WI38 (cell line): ENCODE results near the gene LRP1B.

Experiments
- H3K4me3 ChIP-seq: 2 replicates; pipeline ENCODE4 v1.5.1; 2011; ENCODE audit warnings: low read depth, mild to moderate bottlenecking, control low read depth, low read length
- TF ChIP-seq, protein P1 (sequence below): IDR thresholded peaks from 2 replicates; pipeline ENCODE4 v1.5.1; 2012; ENCODE audit warnings: low read depth, mild to moderate bottlenecking, control low read depth, low read length

LRP1B gene

DNA sequence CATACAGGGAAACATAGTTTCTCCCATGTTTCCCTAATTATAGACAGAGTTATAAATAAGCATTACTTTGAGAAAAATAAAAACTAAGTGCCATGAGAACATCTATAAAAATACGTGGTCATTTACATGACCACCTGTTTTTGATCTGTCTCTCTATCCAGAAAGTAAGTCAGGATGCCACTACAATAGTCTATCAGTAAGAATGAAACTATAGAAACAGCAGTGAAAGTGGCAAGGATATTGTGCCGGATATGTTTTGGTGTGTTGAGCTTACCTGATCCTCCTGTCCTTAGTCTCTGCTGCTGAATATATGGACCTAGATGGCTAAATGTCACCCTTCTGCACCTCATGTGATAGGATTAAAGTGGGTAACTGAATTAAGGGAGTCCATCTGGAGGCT is 512.4 kb downstream of the LRP1B start:
- TF ChIP-seq, protein P1, sequence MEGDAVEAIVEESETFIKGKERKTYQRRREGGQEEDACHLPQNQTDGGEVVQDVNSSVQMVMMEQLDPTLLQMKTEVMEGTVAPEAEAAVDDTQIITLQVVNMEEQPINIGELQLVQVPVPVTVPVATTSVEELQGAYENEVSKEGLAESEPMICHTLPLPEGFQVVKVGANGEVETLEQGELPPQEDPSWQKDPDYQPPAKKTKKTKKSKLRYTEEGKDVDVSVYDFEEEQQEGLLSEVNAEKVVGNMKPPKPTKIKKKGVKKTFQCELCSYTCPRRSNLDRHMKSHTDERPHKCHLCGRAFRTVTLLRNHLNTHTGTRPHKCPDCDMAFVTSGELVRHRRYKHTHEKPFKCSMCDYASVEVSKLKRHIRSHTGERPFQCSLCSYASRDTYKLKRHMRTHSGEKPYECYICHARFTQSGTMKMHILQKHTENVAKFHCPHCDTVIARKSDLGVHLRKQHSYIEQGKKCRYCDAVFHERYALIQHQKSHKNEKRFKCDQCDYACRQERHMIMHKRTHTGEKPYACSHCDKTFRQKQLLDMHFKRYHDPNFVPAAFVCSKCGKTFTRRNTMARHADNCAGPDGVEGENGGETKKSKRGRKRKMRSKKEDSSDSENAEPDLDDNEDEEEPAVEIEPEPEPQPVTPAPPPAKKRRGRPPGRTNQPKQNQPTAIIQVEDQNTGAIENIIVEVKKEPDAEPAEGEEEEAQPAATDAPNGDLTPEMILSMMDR, result no peak
- H3K4me3 ChIP-seq, result no peak overlapping the region

DNA sequence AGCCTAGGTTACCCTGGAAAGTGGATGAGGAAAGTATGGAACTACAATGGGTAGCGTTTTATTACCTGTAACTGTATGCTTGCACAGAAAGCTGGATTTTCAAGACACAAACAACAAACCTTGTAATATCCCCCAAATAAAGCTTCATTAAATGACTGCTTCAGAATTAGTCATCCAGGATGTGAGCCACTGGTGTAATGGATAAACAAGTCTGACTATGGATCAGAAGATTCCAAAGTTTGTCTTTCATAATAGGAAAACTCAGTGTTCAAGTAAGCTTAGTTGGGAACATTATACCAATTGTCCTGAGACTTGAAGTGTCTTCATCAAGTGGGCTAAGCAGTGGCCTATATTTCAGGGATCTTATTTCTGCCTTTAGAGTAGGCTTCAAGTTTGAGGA is 518.8 kb downstream of the LRP1B start:
- TF ChIP-seq, protein P1, result no peak
- no peak overlapping the region for H3K4me3 ChIP-seq

DNA sequence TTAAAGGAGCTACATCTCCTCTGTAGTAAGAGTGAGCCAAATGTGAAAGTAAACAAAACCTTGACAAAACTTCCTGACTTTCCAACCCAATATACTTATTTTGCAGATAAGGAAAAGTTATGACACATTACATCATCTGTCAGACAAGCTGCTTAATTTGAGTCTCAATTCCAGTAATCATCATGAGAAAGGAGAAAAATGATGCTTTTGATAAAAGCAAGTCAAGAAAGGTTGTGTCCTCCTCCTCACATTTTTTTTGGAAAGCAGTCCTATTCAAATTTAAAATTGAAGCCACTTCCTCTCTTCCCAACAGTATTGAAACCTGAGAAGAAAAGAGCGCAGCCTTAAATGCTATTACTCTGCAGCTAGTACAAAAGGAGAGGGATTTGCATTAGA is 519.6 kb downstream of the LRP1B start:
- H3K4me3 ChIP-seq, result peak overlapping the region; percentile 23
- TF ChIP-seq, protein P1, result no peak

DNA sequence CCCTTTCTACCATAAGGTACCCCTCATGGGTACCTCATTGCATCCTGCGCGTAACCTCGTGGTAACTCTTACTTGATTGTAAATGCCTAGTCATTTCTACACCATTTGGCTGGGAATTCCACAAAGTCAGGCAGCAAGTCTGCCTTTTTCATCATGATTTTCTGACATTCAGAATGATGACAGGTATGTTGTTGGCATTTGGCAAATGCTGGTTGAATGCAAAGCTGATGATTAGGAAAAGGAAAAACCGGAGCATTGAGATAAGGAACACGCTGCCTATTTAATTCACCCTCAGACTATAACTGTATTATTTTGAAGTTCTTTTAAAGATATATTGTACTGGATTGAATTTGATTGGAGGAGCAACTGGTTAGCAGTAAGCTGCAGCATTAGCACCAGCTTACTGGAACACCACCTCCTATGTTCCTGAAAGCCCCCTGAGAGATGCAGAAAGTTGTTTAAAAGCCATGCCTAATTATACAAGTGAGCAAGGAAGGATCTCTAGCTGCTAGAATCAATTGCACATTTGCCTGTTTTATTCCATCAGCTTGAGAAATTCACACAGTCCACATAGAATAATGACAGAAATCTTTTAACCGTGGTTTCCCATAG is 520.1 kb downstream of the LRP1B start:
- no peak overlapping the region; the same call in 1 of the 2 replicates for H3K4me3 ChIP-seq

DNA sequence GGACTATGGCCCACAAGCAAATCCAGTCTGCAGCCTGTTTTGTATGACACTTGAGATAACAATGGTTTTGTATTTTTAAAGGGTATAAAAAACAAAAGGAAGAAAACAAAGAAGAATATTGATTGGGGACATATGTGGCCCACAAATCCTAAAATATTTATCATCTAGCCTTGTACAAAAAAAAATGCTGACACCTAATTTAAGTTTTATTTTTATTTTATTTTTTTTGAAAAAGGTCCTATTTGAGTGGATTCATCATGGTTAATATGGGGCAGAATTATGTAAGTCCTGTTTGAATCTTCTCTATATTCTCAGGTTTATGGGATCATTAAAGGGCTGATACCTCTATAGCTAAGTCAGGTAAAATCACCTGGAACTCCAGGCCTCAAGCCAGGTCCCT is 525.7 kb downstream of the LRP1B start:
- TF ChIP-seq, protein P1, result no peak
- H3K4me3 ChIP-seq, result no peak overlapping the region

More for the DNA sequence above, 520.1 kb downstream of the LRP1B start:
- TF ChIP-seq, protein P1, result no peak

DNA sequence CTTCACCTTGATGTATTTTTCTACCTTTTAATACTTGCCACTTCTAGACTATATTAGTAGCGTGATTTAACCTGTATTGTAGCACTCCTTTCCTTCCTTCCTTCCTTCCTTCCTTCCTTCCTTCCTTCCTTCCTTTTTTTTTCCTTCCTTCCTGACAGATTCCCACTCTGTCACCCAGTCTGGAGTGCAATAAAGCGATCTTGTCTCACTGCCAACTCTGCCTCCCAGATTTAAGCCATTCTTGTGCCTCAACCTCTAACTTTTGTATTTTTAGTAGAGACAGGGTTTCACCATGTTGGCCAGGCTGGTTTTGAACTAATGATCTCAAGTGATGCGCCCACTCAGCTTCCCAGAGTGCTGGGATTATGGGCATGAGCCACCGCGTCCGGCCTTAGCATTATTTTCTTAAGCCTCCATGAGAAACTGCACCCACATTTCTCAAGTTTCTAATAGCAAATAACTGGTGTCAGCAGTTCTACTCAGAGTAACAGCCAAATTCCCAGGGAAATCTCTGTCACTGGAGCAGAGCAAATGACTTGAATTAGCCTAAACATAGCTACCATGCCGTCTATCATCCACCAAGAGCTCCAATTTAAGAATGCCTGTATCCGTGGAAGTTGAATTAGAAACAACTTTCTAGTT is 529.2 kb downstream of the LRP1B start:
- TF ChIP-seq, protein P1, result no peak
- H3K4me3 ChIP-seq, result no peak overlapping the region

DNA sequence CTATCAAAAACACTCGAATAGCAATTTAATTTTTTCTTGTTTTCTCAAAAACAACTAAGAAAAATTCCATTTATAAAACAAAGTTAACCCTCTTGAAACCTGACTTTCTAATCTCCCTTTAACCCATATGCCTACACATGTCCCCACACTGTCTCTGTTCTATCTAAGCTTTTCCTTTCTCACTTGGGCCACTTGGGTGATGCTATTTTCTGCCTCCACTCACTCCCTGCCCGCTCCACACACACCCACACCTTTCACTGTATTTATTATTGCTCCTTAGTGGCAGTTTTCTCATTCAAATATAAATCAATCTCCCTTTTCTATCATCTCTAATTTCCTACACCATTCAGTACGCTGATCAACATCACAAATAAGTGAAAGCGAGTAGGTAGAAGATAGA is 531.1 kb downstream of the LRP1B start:
- no peak overlapping the region for H3K4me3 ChIP-seq
- TF ChIP-seq, protein P1, result no peak
